Natural killer cell (primary cell): ENCODE measurements around the gene PRTG. TPM values are rescaled to one million over a fixed set of nuclear protein-coding genes. Genes with fewer than 3 reads are reported as not detected.

Source experiments
- ATAC-seq, 3 donors: fragments of 150-1000 bp in 2 of 3; fragments of 200-7000 bp in 1 of 3; cut with Tn5 transposase; 1 replicate in 1 of 3; 2 replicates in 2 of 3; pipeline ENCODE4 v1.10.0; 2021; ENCODE audit warnings: mild to moderate bottlenecking in 2 of 3, moderate library complexity in 2 of 3
- DNase-seq, 2 donors: peaks; one replicate each; pipeline versions ENCODE4 v3.0.0 to v3.0.0-alpha.2; 2013 to 2021; ENCODE audit warnings: mixed read lengths in 1 of 2
- H3K27ac ChIP-seq: one replicate; pipeline ENCODE4 v1.5.1; 2013; ENCODE audit warnings: mild to moderate bottlenecking, low read length
- H3K27me3 ChIP-seq: one replicate; pipeline ENCODE4 v1.6.1; 2013; ENCODE audit warnings: low read length; ENCODE audit not compliant: control insufficient read depth, insufficient read depth
- H3K36me3 ChIP-seq: one replicate; pipeline ENCODE4 v1.6.1; 2013; ENCODE audit warnings: low read length; ENCODE audit not compliant: control insufficient read depth, insufficient read depth
- H3K4me1 ChIP-seq: one replicate; pipeline ENCODE4 v1.6.1; 2013; ENCODE audit warnings: low read length; ENCODE audit not compliant: control insufficient read depth, insufficient read depth
- H3K4me3 ChIP-seq: one replicate; pipeline ENCODE4 v1.5.1; 2013; ENCODE audit warnings: low read length
- H3K9me3 ChIP-seq: one replicate; pipeline ENCODE4 v1.6.1; 2013; ENCODE audit warnings: low read length; ENCODE audit not compliant: control insufficient read depth, insufficient read depth
- H3K27ac Mint-ChIP-seq, 2 donors: one replicate each; pipeline ENCODE4 v1.8.0; 2022; ENCODE audit warnings: mild to moderate bottlenecking in 2 of 2, mixed read lengths in 2 of 2, moderate library complexity in 1 of 2
- H3K27me3 Mint-ChIP-seq, 2 donors: one replicate each; pipeline ENCODE4 v1.8.0; 2022; ENCODE audit warnings: low read depth in 2 of 2, mixed read lengths in 2 of 2
- H3K36me3 Mint-ChIP-seq: one replicate; pipeline ENCODE4 v1.8.0; 2022; ENCODE audit warnings: mixed read lengths
- H3K4me1 Mint-ChIP-seq, 2 donors: one replicate each; pipeline ENCODE4 v1.8.0; 2022; ENCODE audit warnings: mixed read lengths in 2 of 2
- H3K4me3 Mint-ChIP-seq: one replicate; pipeline ENCODE4 v1.8.0; 2022; ENCODE audit warnings: mild to moderate bottlenecking, moderate library complexity, mixed read lengths
- H3K9me3 Mint-ChIP-seq, 2 donors: one replicate each; pipeline ENCODE4 v1.8.0; 2022; ENCODE audit warnings: mixed read lengths in 2 of 2
- WGBS: methylation state at CpG from one replicate; pipeline ENCODE4 v1.1.7; 2013; ENCODE audit warnings: missing lambda C conversion rate; ENCODE audit not compliant: insufficient coverage; 5-methylcytosine and 5-hydroxymethylcytosine counted together
- intact Hi-C: fragments of 100-400 bp; cut with micrococcal nuclease; formaldehyde crosslinking; loops from one replicate; pipeline ENCODE4 v1.14.2; 2022
- total RNA-seq, 4 donors: library from RNA; stranded (reverse); fragments of 120-200 nt in 1 of 4; gene quantifications; one replicate each; pipeline versions ENCODE4 v1.2.3 to v1.2.4, GENCODE V29; 2013 to 2022
- TF ChIP-seq, protein P1 (sequence below): fragments of 200-600 bp; IDR thresholded peaks from one replicate; pipeline ENCODE4 v1.8.0; 2022; ENCODE audit warnings: antibody characterized with exemption

Gene PRTG
- total RNA-seq, 3 donors from 2014 or later (not counting 1 experiment from before 2014, with no cell fraction given): not detected

DNA sequence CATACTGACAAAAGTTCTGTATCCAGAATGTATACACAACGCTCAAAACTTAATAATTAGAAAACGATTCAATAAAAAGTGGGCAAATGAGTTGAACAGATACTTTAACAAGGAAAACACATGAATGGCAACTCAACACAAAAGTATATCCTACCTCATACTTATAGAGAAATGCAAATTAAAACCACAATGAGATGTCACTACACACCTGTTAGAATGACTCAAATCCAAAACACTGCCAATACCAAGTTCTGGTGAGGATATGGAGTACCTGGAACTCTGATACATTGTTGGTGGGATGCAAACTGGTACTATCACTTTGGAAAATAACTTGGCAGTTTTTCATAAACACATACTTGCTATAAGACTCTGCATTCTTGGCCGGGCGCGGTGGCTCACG is 42.1 kb downstream of the PRTG start:
- no peaks in the 10 kb centered on the region for H3K36me3 Mint-ChIP-seq
- no peak for ATAC-seq
- WGBS: 93% methylated on average over 4 of the region's 6 CpGs
- peaks cover 0 to 4% of the 10 kb centered on the region in 2 donors for H3K4me1 Mint-ChIP-seq
- Histone ChIP-seq H3K9me3 (no peaks in the 10 kb centered on the region), H3K36me3 (no peaks in the 10 kb centered on the region), H3K4me3 (no peak overlapping the region), H3K4me1 (no peaks in the 10 kb centered on the region), H3K27ac (no peak overlapping the region), H3K27me3 (no peaks in the 10 kb centered on the region)
- no peak for DNase-seq
- TF ChIP-seq, protein P1, sequence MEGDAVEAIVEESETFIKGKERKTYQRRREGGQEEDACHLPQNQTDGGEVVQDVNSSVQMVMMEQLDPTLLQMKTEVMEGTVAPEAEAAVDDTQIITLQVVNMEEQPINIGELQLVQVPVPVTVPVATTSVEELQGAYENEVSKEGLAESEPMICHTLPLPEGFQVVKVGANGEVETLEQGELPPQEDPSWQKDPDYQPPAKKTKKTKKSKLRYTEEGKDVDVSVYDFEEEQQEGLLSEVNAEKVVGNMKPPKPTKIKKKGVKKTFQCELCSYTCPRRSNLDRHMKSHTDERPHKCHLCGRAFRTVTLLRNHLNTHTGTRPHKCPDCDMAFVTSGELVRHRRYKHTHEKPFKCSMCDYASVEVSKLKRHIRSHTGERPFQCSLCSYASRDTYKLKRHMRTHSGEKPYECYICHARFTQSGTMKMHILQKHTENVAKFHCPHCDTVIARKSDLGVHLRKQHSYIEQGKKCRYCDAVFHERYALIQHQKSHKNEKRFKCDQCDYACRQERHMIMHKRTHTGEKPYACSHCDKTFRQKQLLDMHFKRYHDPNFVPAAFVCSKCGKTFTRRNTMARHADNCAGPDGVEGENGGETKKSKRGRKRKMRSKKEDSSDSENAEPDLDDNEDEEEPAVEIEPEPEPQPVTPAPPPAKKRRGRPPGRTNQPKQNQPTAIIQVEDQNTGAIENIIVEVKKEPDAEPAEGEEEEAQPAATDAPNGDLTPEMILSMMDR: no peak
- H3K9me3 Mint-ChIP-seq: no peaks in the 10 kb centered on the region
- H3K27ac Mint-ChIP-seq: no peak overlapping the region
- H3K27me3 Mint-ChIP-seq: peaks cover 0 to 3% of the 10 kb centered on the region in 2 donors
- no peak overlapping the region for H3K4me3 Mint-ChIP-seq
- intact Hi-C loops: no loop called here

DNA sequence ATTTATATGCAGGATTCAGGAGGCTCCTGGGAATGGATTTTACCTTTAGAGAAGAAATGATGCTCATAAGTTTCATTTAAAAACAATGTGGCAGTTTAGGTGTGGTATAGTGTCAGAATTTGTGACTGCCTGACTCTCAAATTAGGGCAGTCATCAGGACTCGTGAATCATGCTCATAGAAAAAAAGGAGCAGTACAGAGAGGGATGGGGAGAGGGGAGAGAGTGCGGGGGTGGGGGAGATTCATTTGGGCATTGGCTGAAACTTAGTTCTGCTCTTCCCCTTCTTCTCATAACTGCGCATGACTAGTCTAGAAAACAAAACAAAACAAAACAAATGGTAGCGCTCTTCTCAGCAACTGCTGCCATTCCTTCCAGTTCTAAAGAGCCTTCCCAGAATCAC is 44.3 kb downstream of the PRTG start:
- no peaks in the 10 kb centered on the region for H3K4me1 Mint-ChIP-seq
- Histone ChIP-seq H3K27ac (no peak overlapping the region), H3K9me3 (no peaks in the 10 kb centered on the region), H3K27me3 (no peaks in the 10 kb centered on the region), H3K4me3 (no peak overlapping the region), H3K36me3 (no peaks in the 10 kb centered on the region), H3K4me1 (no peaks in the 10 kb centered on the region)
- WGBS: 83% methylated on average over 3 of the region's 4 CpGs
- H3K27me3 Mint-ChIP-seq: peaks cover 0 to 6% of the 10 kb centered on the region in 2 donors
- TF ChIP-seq, protein P1: no peak
- no peak overlapping the region for H3K27ac Mint-ChIP-seq
- H3K36me3 Mint-ChIP-seq: no peaks in the 10 kb centered on the region
- no peak for ATAC-seq
- intact Hi-C loops: no loop called here
- no peak overlapping the region for H3K4me3 Mint-ChIP-seq
- no peaks in the 10 kb centered on the region for H3K9me3 Mint-ChIP-seq
- DNase-seq: no peak

DNA sequence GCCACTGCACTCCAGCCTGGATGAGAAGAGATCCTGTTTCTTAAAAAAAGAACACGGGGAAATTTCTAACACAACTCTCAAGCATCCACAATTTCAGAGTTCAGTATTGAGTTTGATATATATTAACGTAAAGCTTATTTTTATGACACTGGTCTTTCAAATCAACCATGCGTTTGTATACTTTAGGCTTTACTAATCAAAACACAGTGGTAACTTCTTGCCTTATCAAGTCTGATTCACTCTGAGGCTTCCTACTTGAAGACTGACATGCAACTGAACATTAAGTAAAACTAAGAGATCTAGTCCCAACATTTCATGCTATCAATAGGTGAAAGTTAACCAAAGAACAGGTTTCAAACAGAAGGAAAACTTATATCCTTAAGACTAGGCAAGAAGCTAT is 46.7 kb downstream of the PRTG start:
- ATAC-seq: no peak

DNA sequence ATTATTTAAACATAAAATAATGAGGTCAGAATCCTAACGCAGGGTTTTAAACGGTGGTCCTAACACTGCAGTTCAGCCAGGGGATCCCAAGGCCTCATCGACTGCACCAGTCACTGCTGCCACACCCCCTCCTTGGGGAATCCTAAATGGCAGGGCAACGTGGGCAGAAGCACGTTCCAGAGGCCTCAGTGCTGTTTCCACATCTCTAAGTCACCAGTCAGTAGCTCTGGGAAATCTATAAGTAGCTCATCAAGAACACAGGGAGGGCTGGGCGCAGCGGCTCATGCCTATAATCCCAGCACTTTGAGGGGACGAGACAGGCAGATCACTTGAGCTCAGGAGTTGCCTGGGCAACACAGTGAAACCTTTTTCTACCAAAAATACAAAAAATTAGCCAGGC is 47.5 kb downstream of the PRTG start:
- ATAC-seq: no peak
- H3K27ac Mint-ChIP-seq: no peak overlapping the region
- intact Hi-C loops: no loop called here
- H3K27me3 Mint-ChIP-seq: peaks cover 0 to 10% of the 10 kb centered on the region in 2 donors
- Histone ChIP-seq H3K27ac (no peak overlapping the region), H3K4me3 (no peak overlapping the region), H3K36me3 (no peaks in the 10 kb centered on the region), H3K9me3 (no peaks in the 10 kb centered on the region), H3K4me1 (no peaks in the 10 kb centered on the region), H3K27me3 (no peaks in the 10 kb centered on the region)
- H3K9me3 Mint-ChIP-seq: no peaks in the 10 kb centered on the region
- no peak overlapping the region for H3K4me3 Mint-ChIP-seq
- 87% methylated on average over 8 of the region's 8 CpGs for WGBS
- H3K4me1 Mint-ChIP-seq: no peaks in the 10 kb centered on the region
- H3K36me3 Mint-ChIP-seq: no peaks in the 10 kb centered on the region
- TF ChIP-seq, protein P1: no peak
- DNase-seq: no peak

More for the DNA sequence above, 46.7 kb downstream of the PRTG start:
- Mint-ChIP-seq H3K4me3 (no peak overlapping the region), H3K27me3 (peaks cover 0 to 10% of the 10 kb centered on the region in 2 donors), H3K4me1 (no peaks in the 10 kb centered on the region), H3K27ac (no peak overlapping the region), H3K9me3 (no peaks in the 10 kb centered on the region), H3K36me3 (no peaks in the 10 kb centered on the region)
- TF ChIP-seq, protein P1: no peak
- no peak for DNase-seq
- 92% methylated on average over 2 of the region's 3 CpGs for WGBS
- no peaks in the 10 kb centered on the region for H3K9me3 ChIP-seq
- no peaks in the 10 kb centered on the region for H3K36me3 ChIP-seq
- H3K4me3 ChIP-seq: no peak overlapping the region
- no peaks in the 10 kb centered on the region for H3K27me3 ChIP-seq
- intact Hi-C loops: no loop called here
- no peak overlapping the region for H3K27ac ChIP-seq
- H3K4me1 ChIP-seq: no peaks in the 10 kb centered on the region
